Peyer's patch (tissue), 4 donors: ENCODE results near the gene SH3TC1. TPM values are rescaled to one million over a fixed set of nuclear protein-coding genes. Genes with fewer than 3 reads are reported as not detected.

ENCODE experiments used
- DNase-seq, 3 donors: peaks; one replicate each; pipeline ENCODE4 v3.0.0-alpha.2; 2017 to 2019
- H3K27ac ChIP-seq, 4 donors: fragments of 200-600 bp; sonication (generic); one replicate each; pipeline ENCODE4 v1.5.1; 2016 to 2019
- H3K27me3 ChIP-seq, 2 donors: fragments of 200-600 bp; sonication (generic); one replicate each; pipeline ENCODE4 v1.5.1; 2019
- H3K36me3 ChIP-seq, 3 donors: fragments of 200-600 bp; sonication (generic); one replicate each; pipeline ENCODE4 v1.5.1; 2016 to 2019
- H3K4me1 ChIP-seq, 4 donors: fragments of 200-600 bp; sonication (generic); one replicate each; pipeline ENCODE4 v1.5.1; 2016 to 2019
- H3K4me3 ChIP-seq, 4 donors: fragments of 200-600 bp; sonication (generic); 1 replicate in 3 of 4; 2 replicates in 1 of 4; pipeline ENCODE4 v1.5.1; 2016 to 2019; ENCODE audit warnings: mild to moderate bottlenecking in 1 of 4
- H3K9me3 ChIP-seq, 4 donors: fragments of 200-600 bp; sonication (generic); one replicate each; pipeline ENCODE4 v1.5.1; 2016 to 2019; ENCODE audit warnings: mild to moderate bottlenecking in 1 of 4
- CTCF ChIP-seq, 6 experiments: fragments of 450-650 bp in 4 of 6; fragments of 200-600 bp in 2 of 6; sonication (generic) in 1 of 6; IDR thresholded peaks; one replicate each; pipeline ENCODE4 v1.5.1; 2017 to 2019; ENCODE audit warnings: antibody characterized with exemption in 6 of 6, mild to moderate bottlenecking in 3 of 6, moderate library complexity in 1 of 6
- POLR2A ChIP-seq, 2 donors: fragments of 450-650 bp; IDR thresholded peaks; one replicate each; pipeline ENCODE4 v1.5.1; 2017; ENCODE audit warnings: antibody characterized with exemption in 2 of 2, mild to moderate bottlenecking in 2 of 2, moderate library complexity in 2 of 2
- total RNA-seq, 4 donors: library from RNA; depleted of rRNA; stranded (reverse); fragments of >200 nt; gene quantifications; one replicate each; pipeline ENCODE4 v1.1.0, GENCODE V29; 2016

The SH3TC1 gene
- total RNA-seq, 4 donors from 2014 or later, result 4.2 to 88.3 (median 11.8) TPM

GRCh38 chr4:8185930-8186329 is 13.2 kb upstream of the SH3TC1 start:
- no peak overlapping the region for H3K27ac ChIP-seq
- DNase-seq, result no peak
- no peak overlapping the region for H3K4me3 ChIP-seq

GRCh38 chr4:8188085-8188484 is 11.0 kb upstream of the SH3TC1 start:
- H3K9me3 ChIP-seq, result no peaks in the 10 kb centered on the region
- TF ChIP-seq POLR2A (IDR thresholded peaks at IDR 0.05) (no peak), CTCF (IDR thresholded peaks at IDR 0.05) (no peak)
- peaks cover 0 to 21% (median 0%) of the 10 kb centered on the region in 4 donors for H3K4me1 ChIP-seq
- H3K27ac ChIP-seq, result no peak overlapping the region
- H3K4me3 ChIP-seq, result no peak overlapping the region
- no peak for DNase-seq
- no peaks in the 10 kb centered on the region for H3K36me3 ChIP-seq
- no peaks in the 10 kb centered on the region for H3K27me3 ChIP-seq

More at GRCh38 chr4:8185930-8186329, 13.2 kb upstream of the SH3TC1 start:
- no peaks in the 10 kb centered on the region for H3K9me3 ChIP-seq
- TF ChIP-seq POLR2A (IDR thresholded peaks at IDR 0.05), result no peak
- TF ChIP-seq CTCF (IDR thresholded peaks at IDR 0.05), result no peak
- no peaks in the 10 kb centered on the region for H3K27me3 ChIP-seq
- no peaks in the 10 kb centered on the region for H3K36me3 ChIP-seq
- peaks cover 0 to 37% (median 0%) of the 10 kb centered on the region in 4 donors for H3K4me1 ChIP-seq

- DNase-seq, result no peak
- Histone ChIP-seq H3K36me3 (no peaks in the 10 kb centered on the region), H3K4me1 (peaks cover 0 to 14% (median 0%) of the 10 kb centered on the region in 4 donors), H3K27me3 (no peaks in the 10 kb centered on the region), H3K4me3 (no peak overlapping the region), H3K9me3 (no peaks in the 10 kb centered on the region), H3K27ac (no peak overlapping the region)
- TF ChIP-seq POLR2A (IDR thresholded peaks at IDR 0.05), result no peak
- TF ChIP-seq CTCF (IDR thresholded peaks at IDR 0.05), result no peak
Measured at GRCh38 chr4:8188743-8189550, 10.1 kb upstream of the SH3TC1 start.

- no peaks in the 10 kb centered on the region for H3K27me3 ChIP-seq
- no peak for DNase-seq
- H3K27ac ChIP-seq, result peak overlapping the region in 2 of 4 donors; percentile 72 to 80
- TF ChIP-seq CTCF (IDR thresholded peaks at IDR 0.05) (no peak), POLR2A (IDR thresholded peaks at IDR 0.05) (no peak)
- peaks cover 0 to 14% (median 0%) of the 10 kb centered on the region in 4 donors for H3K4me1 ChIP-seq
- H3K4me3 ChIP-seq, result no peak overlapping the region
- no peaks in the 10 kb centered on the region for H3K36me3 ChIP-seq
- H3K9me3 ChIP-seq, result no peaks in the 10 kb centered on the region
Measured at GRCh38 chr4:8189551-8190466, 9.3 kb upstream of the SH3TC1 start.

GRCh38 chr4:8191136-8191747 is 7.8 kb upstream of the SH3TC1 start:
- DNase-seq, result peak in 1 of 3 donors; percentile 71
- TF ChIP-seq CTCF (IDR thresholded peaks at IDR 0.05), result no peak
- TF ChIP-seq POLR2A (IDR thresholded peaks at IDR 0.05), result no peak

More at GRCh38 chr4:8191136-8191747, 7.8 kb upstream of the SH3TC1 start:
- Histone ChIP-seq H3K4me1 (peaks cover 0 to 14% (median 0%) of the 10 kb centered on the region in 4 donors), H3K36me3 (no peaks in the 10 kb centered on the region), H3K9me3 (no peaks in the 10 kb centered on the region), H3K27me3 (no peaks in the 10 kb centered on the region), H3K4me3 (no peak overlapping the region), H3K27ac (peak overlapping the region; percentile 27 to 80 (median 60))
